ENCODE measurements around the gene SLFNL1. TPM values are rescaled to one million over a fixed set of nuclear protein-coding genes. Genes with fewer than 3 reads are reported as not detected.

SLFNL1 gene
- under 0.01 TPM in 1 of 2 replicates, not detected in the other for total RNA-seq

DNA sequence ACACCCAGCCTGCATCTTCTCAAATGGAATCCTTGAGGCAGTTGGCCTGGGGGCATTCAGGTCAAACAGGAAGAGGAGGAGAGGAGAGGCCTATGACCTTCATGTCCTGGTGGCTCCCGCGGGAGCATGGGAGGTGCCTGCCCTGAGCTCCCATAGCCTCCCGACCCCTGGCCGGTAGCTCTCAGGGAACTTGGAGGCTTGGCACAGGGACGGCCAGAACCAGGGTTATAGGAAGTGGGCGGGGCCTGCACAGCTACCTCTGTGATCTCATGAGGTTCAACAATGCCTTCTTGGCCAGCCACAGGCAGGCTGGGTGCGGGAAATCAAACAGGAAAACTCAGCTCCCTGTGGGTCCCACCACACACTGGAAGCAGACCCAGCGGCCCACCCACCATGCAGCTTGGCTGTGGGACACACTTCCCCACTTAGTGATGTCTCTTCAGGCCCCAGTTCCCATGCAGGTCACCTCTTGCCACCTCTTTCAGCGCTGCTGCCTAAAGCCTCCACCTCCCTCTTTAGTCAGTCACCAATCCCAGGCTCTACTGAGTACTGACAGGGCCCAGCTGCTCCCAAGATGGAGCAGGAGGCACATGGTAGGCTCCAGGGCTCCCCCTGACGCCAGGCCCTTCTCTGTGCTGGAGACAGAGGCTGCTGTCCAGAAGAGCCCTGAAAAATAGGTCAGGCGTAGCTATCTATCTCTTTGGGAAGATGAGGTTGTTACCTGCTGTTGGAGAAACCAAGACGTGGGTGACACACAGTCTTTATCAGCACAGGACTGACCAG is at the start of gene SLFNL1:
Gene SLFNL1, minus strand, starts transcription at position 200 of the 783 bp plus-strand sequence. CDS start 1,065 bp downstream, outside the sequence.

DNA sequence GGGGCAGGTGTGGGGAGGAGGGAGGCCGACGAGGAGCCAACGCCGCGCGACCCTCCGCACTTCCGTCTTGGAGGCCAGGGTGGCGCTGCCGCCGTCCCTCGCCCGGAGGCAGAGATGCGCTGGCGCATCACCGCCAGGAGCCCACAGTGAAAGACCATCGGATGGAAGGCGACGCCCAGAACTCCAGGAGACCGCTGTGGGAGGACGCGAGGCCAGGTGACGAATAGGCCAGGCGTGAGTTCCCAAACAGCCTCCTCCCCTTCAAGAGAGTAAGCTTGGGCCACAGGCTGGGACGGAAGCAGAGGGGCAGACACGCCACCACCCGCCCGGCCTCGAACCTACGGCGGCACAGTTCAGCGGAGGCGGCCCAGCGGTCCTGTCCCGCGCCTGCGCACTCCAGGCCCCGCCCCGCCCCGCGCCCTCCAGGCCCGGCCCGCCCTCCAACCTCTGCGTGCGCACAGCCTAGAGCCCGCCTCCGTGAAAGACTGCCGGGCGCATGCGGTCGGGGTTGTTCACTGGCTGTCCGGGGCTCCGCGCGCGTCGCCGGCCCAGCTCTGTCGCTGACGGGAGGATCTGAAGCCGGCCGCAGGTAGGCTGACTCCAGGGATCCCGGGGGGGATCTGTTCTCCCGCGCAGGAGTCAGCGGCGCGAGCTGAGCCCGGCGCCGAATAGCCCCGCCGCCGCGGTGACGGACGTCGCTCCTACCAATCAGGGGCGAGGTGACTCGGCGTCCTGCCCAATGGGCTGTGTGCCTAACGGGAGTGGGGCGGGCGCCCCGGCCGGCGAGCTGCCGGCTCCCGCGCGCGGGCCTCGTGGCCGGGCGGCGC is 42.1 kb downstream of the SLFNL1 start, which contains the start of gene CTPS1:
Gene CTPS1, plus strand, starts transcription at position 456 of the 827 bp plus-strand sequence. CDS start 3,595 bp downstream, outside the sequence.

Other genes with a start within 250 kb of the SLFNL1 start
- gene KCNQ4, start 237.9 kb downstream of the SLFNL1 start, total RNA-seq, result under 0.01 TPM in 1 of 2 replicates, not detected in the other
- gene CITED4, start 159.4 kb downstream of the SLFNL1 start, total RNA-seq, result 8.7 and 10.4 TPM in 2 replicates
- gene CTPS1, start 42.0 kb downstream of the SLFNL1 start, total RNA-seq, result 20.0 and 25.1 TPM in 2 replicates
- gene SCMH1, start 220.6 kb upstream of the SLFNL1 start, total RNA-seq, result 24.8 and 28.2 TPM in 2 replicates

Data from myometrial cell (primary cell).